Activated CD4-positive, alpha-beta T cell treated with anti-CD3 and anti-CD28 coated beads for 1 hour (primary cell): ENCODE data around the gene CBX1.
"Not testable (repeated sequence)": the region's sequence is repeated elsewhere in the genome, so short reads cannot be mapped to it uniquely, and the experiment has no call there.

ENCODE experiments used
- DNase-seq: peaks from one replicate; pipeline ENCODE4 v3.0.0-alpha.2; 2020

Gene CBX1

DNA sequence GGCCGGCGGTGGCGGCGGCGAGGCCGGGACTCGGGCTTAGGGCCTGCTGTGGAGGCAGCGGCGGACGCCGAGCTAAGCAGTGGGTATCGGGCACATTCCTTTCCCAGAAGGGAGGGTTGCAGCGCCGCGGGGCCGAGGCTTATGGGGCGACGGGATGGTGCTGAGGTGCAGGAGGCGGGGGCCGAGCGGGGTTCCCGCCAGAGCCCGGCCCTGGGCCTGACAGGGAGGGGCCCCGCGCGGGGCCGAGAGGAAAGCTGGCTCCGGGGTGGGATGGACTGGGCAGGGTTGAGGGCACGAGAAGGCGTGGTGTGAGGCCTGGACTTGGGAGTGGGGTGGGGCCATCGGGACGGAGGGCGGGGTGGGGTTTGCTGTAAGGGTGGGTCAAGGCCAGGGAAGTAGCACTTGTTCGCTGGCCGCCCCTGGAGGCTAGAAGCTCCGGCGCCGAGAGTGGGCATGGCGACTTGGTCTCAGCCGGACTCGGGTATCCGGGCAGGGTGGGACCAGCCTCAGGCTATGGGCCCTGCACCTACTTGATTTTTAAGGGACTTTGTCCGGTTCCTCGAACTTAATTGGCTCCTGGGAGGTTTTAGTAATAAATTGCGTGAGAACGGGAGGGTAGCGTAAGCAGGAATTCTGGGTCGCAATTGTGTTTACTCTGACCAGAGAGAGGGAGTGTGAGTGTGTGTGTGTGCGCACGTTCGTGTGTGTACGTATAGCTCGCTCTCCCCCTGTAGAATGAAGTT lies 52.7 kb downstream of the CBX1 start:
- DNase-seq, result no peak

DNA sequence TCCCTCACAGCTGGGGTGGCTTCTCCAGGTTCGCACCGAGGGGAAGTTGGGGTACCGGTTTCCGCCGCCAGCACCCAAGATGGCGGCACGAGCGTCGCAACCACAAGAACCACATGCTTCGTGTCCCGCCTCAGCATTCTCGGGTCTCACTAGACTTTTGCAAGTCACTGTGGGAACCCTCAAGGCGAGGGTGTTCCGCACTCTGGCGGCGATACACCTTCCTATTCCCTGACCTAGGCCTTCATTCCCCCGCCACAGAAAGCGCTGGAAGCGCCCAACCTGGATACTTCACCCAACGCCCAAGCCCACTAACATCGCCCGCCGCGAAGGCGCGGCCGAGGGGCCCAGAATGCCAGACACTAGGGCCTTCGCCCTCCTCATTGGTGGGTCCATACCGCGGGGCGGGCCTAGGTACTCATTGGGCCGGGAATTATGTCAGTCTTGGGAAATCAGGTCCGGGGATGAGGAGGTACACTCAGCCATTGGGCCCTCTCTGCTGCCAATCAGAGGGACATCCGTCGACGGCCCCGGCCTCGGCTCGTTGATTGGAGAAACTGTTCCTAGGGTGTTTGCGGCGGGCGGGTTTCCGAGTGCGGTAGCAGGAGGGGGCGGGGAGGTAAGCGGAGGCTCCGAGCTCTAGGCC lies 53.4 kb downstream of the CBX1 start, which contains the start of gene NFE2L1:
Gene NFE2L1 (plus strand): TSS at position 619 of the 643 bp plus-strand sequence. CDS start 2,760 bp downstream, outside the sequence.
- DNase-seq, result peak; percentile 96

DNA sequence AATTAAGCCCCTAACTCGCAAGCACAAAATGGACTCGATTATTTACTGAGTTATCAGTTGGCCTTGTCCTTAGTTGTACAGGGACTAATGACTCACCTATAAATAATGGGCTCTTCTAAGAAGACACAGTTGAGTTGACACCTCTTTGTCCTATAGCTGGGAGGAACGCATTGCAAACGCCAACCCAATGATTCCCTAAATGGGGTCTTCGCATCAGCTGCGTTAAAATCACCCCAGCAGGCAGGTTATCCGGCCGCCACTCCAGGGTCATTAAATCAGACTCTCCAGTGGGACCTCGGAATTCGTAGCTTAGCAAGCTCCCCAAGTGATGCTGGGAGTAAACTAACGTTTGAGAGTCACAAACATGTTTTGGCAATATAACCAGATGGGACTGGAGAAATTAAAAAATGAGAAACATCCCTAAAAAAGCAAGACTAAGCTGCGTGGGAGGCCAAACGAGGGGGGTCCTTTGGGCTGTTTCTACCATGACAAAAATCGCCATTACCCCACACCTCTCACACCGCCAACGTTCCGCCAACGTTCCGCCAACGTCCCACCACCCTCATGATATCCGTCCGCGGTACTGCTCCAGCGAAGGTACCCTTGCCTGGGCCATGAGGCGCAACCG lies 54.1 kb downstream of the CBX1 start:
- DNase-seq, result no peak

DNA sequence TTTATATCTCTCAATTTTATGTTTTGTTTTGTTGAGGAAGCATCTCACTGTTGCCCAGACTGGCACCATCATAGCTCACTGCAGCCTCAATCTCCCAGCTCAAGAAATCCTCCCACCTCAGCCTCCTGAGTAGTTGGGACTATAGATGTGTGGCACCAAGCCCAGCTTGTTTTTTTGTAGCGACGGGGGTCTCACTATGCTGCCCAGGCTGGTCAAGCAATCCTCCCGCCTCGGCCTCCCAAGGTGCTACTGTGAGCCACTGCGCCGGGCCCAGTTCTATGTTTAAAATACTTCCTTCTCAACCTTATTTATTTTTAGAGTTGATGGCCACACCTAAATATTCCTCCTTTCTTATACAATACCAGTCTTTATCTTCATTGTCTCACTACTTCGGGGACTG lies 55.0 kb downstream of the CBX1 start:
- no peak for DNase-seq

DNA sequence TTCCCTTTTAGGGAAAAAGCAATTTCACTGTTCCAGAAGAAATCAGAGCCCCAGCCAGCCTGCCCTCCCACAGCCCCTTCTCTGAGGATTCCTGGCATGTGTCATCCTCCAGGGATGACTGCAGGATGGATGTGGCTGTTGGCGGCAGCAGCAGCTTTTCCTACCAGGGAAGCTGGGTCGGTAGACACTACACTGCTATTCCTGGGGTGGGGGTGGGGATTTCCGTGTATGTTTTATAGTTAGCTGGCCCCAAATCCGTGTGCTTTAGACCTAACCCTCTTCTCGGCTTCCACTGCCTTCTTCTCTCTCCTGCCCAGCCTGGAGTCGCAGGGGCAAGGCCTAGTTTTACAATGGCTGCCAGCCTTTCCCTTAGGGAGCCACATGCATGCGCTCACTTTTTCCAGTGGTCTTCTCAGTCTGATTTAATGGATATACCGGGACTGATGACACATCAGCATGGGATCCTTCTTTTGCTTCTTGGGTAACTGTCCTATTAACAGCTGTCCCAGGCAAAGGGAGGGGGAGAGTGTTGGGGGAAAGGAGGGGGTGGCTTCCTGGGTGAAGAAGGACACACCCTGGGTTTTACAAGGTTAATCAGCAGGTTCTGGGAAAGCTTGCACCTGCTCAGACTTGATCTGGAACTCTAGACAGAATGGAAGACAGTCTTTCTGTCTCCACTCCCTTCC lies 55.8 kb downstream of the CBX1 start:
- DNase-seq, result no peak

DNA sequence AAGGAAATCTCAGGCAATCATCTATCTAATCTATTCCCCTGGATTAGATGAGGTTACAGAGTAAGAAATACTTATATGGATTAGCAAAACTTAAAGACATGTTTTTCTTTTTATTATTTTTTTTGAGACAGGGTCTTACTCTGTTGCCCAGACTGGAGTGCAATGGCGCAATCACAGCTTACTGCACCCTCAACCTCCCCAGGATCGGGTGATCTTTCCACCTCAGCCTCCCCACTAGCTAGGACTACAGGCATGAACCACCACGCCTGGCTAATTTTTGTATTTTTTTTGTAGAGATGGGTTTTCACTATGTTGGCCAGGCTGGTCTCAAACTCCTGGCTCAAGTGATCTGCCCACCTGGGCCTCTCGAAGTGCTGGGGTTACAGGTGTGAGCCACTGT lies 56.4 kb downstream of the CBX1 start:
- no peak for DNase-seq

DNA sequence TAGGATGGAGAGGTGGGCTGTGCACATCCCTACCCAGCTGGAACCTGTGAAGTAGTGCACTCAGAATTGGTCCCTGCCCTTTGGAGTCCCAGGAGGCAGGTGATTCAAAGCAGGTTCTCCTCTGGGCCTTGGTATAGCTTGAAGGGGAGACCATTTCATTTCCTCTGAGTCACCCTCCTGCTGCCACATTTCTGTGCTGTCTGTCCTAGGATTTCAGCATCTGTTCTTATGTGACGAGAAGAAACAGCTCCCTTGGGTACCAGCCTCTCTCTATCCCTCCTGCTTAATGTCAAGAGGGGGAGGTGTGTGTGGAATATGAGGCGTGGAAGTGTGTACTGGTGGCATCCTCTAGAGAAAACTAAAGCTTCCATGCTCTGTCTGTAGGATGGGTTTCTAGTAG lies 58.1 kb downstream of the CBX1 start:
- DNase-seq, result no peak

DNA sequence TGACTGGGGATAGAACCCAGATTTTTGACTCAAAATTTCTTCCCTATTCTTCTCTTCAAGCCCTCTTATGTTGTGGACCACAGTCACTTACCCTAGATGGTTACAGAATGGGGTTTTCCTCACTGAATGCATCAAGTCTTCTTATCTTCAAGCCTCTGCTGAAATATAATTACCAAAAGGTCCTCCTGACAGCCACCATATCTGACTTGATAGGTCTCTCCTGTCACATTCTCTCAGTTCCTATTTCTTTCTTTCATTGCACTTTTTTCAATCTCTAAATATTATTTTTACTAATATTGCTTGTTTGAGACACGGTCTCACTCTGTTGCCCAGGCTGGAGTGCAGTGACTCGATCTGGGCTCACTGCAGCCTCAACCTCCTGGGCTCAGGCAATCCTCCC lies 62.6 kb downstream of the CBX1 start:
- no peak for DNase-seq

DNA sequence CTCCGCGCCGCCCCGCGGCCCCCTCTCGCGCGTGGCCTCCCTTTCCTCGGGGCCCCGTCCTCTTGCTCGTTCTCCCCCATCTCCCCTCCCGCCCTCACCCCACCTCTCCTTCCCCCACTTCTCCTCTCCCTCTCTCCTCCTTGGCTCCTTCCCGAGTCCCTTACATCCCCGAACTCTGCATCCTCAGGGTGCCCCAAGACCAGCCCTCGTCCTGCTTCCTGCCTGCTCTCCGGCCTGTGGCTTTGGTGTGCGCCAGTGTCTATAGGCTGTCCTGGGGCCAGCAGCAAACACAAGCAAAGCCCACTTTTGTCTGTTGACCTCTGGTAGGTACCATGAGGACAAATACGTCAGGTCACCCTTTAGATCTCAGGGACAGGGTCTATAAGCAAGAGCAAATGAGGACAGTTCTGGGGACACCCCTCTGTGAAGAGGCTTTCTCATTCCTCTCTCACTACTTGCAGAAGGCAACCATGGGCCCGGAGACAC lies 63.4 kb downstream of the CBX1 start:
- no peak for DNase-seq

DNA sequence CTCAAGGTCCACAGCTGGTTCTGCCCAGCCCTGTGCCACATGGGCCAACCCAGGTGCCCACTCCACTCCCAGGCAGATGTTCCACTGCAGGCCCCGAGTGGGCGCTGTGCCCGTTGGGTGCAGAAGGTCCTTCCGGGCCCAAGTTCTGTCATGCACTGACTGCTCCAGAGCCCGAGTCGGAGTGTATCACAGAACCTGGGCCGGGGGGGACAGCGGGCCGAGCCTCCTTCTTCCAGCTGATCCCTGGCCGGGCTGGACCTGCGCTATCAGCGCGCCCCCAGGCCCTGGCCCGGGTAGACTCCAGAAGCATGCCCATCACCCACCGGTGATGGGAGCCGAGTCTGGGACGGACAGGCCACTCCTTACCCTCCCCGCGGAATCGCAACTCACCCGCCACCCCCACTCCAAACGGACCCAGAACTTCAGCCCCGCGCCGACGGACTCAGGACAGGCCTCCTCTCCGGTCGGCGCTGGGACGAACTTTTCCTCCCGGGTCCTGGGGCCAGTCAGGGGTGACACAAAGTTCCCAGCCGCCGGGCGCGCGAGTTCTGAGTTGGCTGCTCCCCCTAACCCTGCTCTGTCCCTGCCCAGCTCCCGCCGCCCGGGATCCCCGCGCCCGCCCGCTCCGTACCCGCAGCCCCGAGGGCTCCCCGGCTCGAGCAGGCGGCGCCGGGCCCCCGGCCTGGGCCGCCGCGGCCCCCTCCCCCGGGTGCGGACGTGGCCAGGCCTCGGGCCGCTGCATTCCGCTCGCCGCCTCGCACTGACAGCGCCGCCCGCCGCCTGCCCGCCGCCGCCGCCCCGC lies 64.0 kb downstream of the CBX1 start, which contains the start of gene COPZ2:
Gene COPZ2 (minus strand): TSS at position 762 of the 802 bp plus-strand sequence. CDS start 20 bp downstream, at position 742.
- DNase-seq, result peak; percentile 51

DNA sequence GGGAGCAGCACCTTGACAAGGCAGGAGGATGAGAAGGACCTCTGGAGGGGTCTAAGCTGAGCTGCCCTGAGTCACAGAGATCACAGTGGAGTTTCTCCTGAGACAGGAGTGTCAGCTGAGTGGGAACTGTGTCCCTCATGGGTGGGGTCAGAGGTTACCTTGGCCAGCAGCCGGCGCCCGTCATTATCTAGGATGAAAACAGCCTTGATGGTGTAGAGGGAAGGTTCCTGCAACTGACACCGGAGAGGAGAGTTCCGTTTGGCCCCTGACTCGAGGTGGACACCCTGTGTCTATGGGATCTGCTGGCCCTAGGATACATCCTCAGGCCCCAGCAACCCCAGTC lies 64.6 kb downstream of the CBX1 start:
- no peak for DNase-seq

DNA sequence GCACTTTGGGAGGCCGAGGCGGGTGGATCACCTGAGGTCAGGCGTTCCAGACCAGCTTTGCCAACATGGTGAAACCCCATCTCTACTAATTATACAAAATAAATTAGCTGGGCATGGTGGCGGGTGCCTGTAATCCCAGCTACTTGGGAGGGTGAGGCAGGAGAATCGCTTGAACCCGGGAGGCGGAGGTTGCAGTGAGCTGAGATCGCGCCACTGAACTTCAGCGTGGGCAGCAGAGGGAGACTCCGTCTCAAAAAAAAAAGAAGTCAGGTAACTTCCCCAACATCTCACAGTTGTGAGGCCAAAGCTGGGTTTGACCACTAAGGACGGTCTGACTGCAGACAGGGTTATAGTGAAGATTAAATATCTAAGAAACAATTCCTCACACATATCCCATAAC lies 66.5 kb downstream of the CBX1 start:
- not testable (repeated sequence) for DNase-seq

DNA sequence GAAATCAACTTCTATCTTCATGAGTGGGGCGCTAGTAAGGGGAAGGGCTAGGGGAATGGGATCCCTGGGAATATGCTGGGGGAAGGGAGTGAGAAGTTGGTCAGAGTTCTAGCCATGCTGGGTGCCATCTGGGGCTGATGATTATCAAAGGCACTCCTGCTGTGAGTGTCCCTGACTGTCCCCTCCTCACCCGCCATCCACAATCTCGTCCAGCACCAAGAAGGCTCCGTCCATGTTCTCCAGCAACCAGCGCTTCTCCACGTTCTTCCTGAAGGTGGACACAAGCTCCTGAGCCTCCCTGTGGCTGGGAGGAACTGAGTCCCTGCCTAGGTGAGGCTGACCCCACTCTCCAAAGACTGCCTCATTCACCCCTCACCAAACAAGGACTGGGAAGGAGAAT lies 69.3 kb downstream of the CBX1 start:
- DNase-seq, result no peak

DNA sequence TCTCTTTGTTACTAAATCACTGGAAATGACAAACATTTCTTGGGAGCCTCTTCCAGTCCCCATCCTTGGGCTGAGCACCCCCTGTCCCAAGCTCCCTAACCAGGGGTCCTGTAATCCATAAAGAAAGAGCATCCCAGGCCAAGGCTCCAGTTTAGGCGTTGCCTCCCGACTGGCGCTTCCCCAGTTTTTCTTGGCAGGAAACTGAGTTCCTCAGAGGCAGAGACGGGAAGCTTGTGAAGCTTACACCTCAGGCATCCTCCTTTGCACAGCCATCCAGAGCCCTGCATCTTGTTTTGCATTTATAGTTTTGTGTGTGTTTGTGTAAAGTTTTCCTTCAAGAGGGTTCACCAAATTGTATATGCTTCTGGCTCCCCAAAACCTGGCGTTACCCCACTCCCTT lies 70.7 kb downstream of the CBX1 start:
- DNase-seq, result no peak

DNA sequence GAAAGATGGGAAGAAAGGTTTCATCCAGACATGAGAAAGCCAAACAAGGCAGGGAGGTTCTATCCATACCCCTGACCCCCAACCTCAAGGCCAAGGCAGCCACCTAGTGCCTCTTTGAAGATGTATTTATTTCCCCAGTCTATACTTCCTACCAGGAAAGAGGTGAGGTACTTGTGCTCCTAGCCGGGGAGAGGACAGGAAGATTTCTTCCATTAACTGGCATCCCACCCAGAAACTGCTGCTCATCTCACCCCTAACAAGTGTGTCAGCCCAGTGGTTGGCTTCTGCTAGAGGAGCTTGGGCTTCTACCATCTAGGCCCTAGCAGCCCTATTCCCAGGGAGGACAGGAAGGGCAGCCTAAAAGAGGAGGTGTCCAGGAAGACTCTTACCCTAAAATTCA lies 72.5 kb downstream of the CBX1 start:
- DNase-seq, result no peak

DNA sequence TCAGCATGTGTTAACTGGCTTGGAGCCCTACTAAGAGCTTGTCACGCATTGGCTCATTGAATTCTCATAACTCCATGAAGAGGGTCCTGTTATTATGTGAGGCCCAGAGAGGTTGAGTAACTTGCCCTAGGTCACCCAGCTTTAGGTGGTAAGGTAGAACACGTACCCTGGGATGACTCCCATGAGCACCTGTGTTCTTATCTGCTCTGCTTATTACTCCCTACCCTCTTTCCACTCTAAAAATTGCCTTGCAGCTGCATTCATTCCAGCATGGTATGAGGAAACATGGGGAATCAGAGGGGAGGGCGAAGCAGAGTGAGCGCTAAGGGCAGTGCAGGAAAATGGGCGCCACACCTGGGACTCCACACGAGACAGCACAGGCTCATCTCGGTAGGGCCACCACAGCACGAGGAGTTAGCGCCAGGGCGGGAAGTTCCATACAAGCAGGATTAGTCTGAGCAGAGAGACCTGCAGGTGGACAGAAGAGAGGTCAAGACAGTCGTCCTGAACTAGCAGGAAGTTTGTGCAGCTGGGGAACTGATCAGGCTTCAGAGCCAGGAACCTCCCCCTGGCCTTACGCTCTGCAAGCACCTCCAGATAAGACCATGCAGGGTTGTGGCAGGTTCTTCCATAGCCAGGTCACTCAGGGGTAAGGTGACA lies 73.8 kb downstream of the CBX1 start:
- DNase-seq, result no peak

DNA sequence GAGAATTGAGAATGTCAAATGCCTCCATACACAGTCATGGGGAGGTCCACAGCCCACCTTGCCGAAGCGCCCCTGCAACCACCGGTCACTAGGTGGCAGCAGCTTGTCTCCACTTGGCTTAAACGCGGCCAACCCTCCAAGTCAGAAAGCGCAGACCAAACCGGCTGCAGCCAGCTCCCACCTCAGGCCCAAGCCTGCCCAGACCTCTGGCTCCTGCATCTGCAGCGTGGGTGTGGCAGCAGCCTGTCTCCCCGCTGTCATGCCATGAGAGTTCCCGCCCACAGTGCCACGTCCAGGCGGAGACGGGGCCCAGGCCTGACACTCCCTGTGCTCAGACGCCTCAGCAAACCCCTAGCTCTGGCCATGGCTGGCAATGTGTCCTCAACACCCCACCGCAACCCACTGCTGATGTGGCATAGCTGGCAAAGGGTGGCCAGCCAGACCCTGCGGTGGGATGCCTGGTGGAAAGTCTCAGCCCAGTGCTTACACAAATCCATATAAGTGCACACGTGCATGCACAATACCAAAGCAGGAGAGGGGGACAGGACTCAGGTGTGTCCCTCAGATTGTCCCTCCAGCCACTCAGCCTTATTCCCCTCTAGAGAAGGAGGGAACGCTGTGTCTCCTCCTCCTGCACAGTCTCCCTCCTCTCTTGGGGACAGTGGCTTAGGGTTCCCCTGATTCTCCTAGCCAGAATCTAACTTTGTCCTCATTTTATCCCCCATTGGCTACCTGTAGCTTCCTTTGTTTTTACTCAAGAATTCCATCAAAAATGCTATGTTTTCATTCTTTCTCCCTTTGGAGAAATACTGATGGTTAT lies 74.6 kb downstream of the CBX1 start:
- DNase-seq, result peak; percentile 56

DNA sequence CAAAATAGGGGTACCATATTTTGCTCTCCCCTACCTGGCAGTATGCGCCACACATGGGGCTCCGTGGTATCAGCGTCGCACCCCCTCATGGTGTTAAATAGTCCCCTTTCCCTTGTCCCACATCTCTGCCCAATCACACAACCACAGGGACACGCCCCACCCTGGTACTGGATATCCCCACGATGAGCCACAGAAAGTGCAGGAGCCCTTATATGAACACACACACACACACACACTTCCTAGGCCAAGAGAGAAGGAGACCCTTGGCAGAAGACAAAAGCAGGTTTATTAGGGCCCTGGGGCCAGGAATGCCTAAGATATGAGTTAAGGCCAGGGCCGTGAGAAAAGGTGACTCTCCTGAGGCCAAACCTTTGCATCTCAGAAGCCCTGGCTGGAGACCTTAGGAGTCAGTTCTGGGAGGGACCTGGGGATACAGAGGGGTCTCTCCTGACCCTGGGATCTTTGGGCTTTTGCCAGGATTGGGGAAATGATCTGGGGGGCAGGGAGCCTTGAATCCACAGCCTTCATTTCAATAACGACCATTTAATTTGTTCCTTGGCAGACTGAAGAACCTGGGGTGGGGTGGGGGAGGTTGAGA lies 75.3 kb downstream of the CBX1 start:
- no peak for DNase-seq

DNA sequence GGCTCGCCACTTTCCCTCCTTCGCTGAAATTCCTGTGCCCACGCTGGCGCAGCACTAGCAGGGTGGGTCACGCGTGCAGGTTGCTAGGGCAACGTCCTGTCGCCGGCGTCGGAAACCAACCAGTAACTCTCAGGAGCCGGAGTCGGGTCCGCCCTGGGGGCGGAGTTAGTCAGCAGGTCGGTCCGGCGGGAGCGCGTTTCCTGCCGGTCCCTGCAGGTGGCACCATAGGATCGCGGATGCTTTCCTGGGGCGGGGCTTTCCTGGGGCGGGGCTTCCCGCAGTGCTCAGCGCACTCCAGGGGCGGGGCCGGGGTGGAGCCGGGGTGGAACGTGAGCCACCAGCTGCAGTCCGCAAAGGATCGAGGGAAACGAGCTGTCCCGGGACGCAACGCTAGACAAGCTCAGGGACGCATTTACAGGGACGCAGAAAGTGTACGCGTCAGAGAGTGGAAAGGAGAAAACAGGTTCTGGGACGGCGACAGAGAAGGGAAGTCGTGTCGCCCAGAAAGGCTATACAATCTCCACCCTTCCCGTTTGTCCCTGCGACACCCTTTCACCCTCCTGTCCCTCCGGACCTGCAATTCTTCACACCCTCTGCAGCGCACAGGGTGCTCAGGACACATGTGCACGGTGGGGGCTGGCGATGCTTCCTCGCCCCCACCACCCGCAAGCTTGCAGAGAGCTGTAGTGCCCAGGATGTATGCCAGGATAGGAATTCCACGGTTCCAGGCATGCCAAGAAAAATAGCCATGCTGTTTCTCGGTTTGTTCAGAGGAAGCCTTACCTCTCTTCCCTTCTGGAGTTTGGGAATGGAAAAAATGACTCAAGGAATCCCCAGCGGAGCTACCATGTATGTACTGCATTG lies 76.0 kb downstream of the CBX1 start:
- peak; percentile 96 for DNase-seq
